HUES6 (cell line): Measurements from ENCODE around the gene NR1D1.

Experiments used
- H3K27ac ChIP-seq: 2 replicates; pipeline ENCODE4 v1.7.0; 2013; ENCODE audit warnings: low read depth, mild to moderate bottlenecking, low read length, inconsistent platforms
- H3K27me3 ChIP-seq: 2 replicates; pipeline ENCODE4 v1.6.1; 2013; ENCODE audit warnings: low read length; ENCODE audit not compliant: control insufficient read depth, insufficient read depth
- H3K36me3 ChIP-seq: 2 replicates; pipeline ENCODE4 v1.6.1; 2013; ENCODE audit warnings: low read length; ENCODE audit not compliant: control insufficient read depth, insufficient read depth
- H3K4me1 ChIP-seq: 2 replicates; pipeline ENCODE4 v1.6.1; 2013; ENCODE audit warnings: low read length; ENCODE audit not compliant: control insufficient read depth, insufficient read depth
- H3K4me3 ChIP-seq: 2 replicates; pipeline ENCODE4 v1.5.1; 2013; ENCODE audit warnings: low read depth, low read length
- H3K9ac ChIP-seq: one replicate; pipeline ENCODE4 v1.6.1; 2013; ENCODE audit warnings: mild to moderate bottlenecking, low read length
- H3K9me3 ChIP-seq: 2 replicates; pipeline ENCODE4 v1.6.1; 2013; ENCODE audit warnings: low read depth, low read length; ENCODE audit not compliant: control insufficient read depth, insufficient read depth

Gene NR1D1

GRCh38 chr17:40093580-40094201 lies 6.7 kb downstream of the NR1D1 start:
- no peaks in the 10 kb centered on the region for H3K9me3 ChIP-seq
- H3K9ac ChIP-seq = no peak overlapping the region
- peaks cover 54% of the 10 kb centered on the region for H3K36me3 ChIP-seq
- no peak overlapping the region for H3K27ac ChIP-seq
- H3K4me3 ChIP-seq = no peak overlapping the region
- no peaks in the 10 kb centered on the region for H3K27me3 ChIP-seq
- peaks cover 26% of the 10 kb centered on the region for H3K4me1 ChIP-seq

- Histone ChIP-seq H3K4me3 (no peak overlapping the region), H3K27ac (no peak overlapping the region), H3K9ac (no peak overlapping the region)
These were observed 7.3 kb downstream of the NR1D1 start for GRCh38 chr17:40093005-40093579.

GRCh38 chr17:40092581-40092980 lies 7.8 kb downstream of the NR1D1 start:
- Histone ChIP-seq H3K9me3 (no peaks in the 10 kb centered on the region), H3K4me1 (peaks cover 16% of the 10 kb centered on the region), H3K4me3 (no peak overlapping the region), H3K27ac (no peak overlapping the region), H3K36me3 (peaks cover 63% of the 10 kb centered on the region), H3K27me3 (no peaks in the 10 kb centered on the region), H3K9ac (no peak overlapping the region)

More at GRCh38 chr17:40093005-40093579, 7.3 kb downstream of the NR1D1 start:
- no peaks in the 10 kb centered on the region for H3K9me3 ChIP-seq
- peaks cover 59% of the 10 kb centered on the region for H3K36me3 ChIP-seq
- H3K4me1 ChIP-seq = peaks cover 20% of the 10 kb centered on the region
- H3K27me3 ChIP-seq = no peaks in the 10 kb centered on the region

- H3K9me3 ChIP-seq = no peaks in the 10 kb centered on the region
- peaks cover 65% of the 10 kb centered on the region for H3K36me3 ChIP-seq
- no peaks in the 10 kb centered on the region for H3K27me3 ChIP-seq
- peaks cover 16% of the 10 kb centered on the region for H3K4me1 ChIP-seq
- H3K27ac ChIP-seq = no peak overlapping the region
- H3K9ac ChIP-seq = no peak overlapping the region
- H3K4me3 ChIP-seq = no peak overlapping the region
These were observed 8.5 kb downstream of the NR1D1 start for GRCh38 chr17:40091691-40092397.

GRCh38 chr17:40090237-40091119 lies 9.9 kb downstream of the NR1D1 start:
- no peak overlapping the region for H3K4me3 ChIP-seq
- H3K9ac ChIP-seq = no peak overlapping the region
- no peak overlapping the region for H3K27ac ChIP-seq
- H3K27me3 ChIP-seq = no peaks in the 10 kb centered on the region
- peaks cover 16% of the 10 kb centered on the region for H3K4me1 ChIP-seq
- H3K9me3 ChIP-seq = no peaks in the 10 kb centered on the region
- H3K36me3 ChIP-seq = peaks cover 59% of the 10 kb centered on the region

GRCh38 chr17:40089077-40089895 lies 11.1 kb downstream of the NR1D1 start:
- Histone ChIP-seq H3K36me3 (peaks cover 55% of the 10 kb centered on the region), H3K4me1 (peaks cover 16% of the 10 kb centered on the region)

GRCh38 chr17:40087903-40088718 lies 12.3 kb downstream of the NR1D1 start:
- no peaks in the 10 kb centered on the region for H3K9me3 ChIP-seq
- no peak overlapping the region for H3K4me3 ChIP-seq
- H3K4me1 ChIP-seq = peaks cover 16% of the 10 kb centered on the region
- no peaks in the 10 kb centered on the region for H3K27me3 ChIP-seq
- H3K27ac ChIP-seq = no peak overlapping the region
- H3K9ac ChIP-seq = no peak overlapping the region
- H3K36me3 ChIP-seq = peaks cover 52% of the 10 kb centered on the region

More at GRCh38 chr17:40089077-40089895, 11.1 kb downstream of the NR1D1 start:
- Histone ChIP-seq H3K4me3 (no peak overlapping the region), H3K27me3 (no peaks in the 10 kb centered on the region), H3K9me3 (no peaks in the 10 kb centered on the region), H3K9ac (no peak overlapping the region), H3K27ac (no peak overlapping the region)

GRCh38 chr17:40087049-40087794 lies 13.2 kb downstream of the NR1D1 start:
- Histone ChIP-seq H3K4me1 (peaks cover 16% of the 10 kb centered on the region), H3K9me3 (no peaks in the 10 kb centered on the region), H3K36me3 (peaks cover 47% of the 10 kb centered on the region), H3K4me3 (no peak overlapping the region), H3K27me3 (no peaks in the 10 kb centered on the region), H3K27ac (no peak overlapping the region), H3K9ac (no peak overlapping the region)

GRCh38 chr17:40086150-40087044 lies 14.0 kb downstream of the NR1D1 start:
- Histone ChIP-seq H3K4me1 (peaks cover 7% of the 10 kb centered on the region; the same call in 1 of the 2 replicates), H3K4me3 (no peak overlapping the region), H3K9ac (no peak overlapping the region), H3K27ac (no peak overlapping the region), H3K36me3 (peaks cover 47% of the 10 kb centered on the region), H3K9me3 (no peaks in the 10 kb centered on the region), H3K27me3 (no peaks in the 10 kb centered on the region)
